ENCODE measurements around the gene TERT.

Gene TERT

DNA sequence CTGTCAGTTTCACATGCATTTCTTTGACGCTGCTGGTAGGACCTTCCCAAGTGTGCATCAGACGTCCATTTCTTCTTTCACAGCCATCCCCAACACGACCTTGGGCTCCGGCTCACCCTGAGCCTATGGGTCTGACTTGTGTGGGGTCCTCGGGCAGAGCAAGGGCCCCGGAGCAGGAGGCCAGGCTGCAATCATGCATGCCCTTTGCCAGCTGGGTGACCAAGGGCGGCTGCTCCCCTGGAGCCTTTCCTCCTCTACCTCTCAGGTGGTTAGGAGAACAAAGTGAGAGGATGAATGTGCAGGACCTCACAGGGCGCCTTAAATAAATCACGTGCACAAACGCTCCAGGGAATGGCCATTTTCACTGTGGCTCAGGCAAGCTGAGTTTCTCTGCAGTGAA, 33.2 kb downstream of the TERT start:
- no peaks in the 10 kb centered on the region for H3K4me1 ChIP-seq (ENCODE audit: control insufficient read depth in 2 of 2, insufficient read depth in 2 of 2, low read length in 2 of 2)
- no peak overlapping the region for H3K27ac ChIP-seq (ENCODE audit: low read depth in 2 of 2, low read length in 2 of 2)
- no peak overlapping the region for H3K4me3 ChIP-seq (ENCODE audit: low read length in 2 of 2)
- H3K9ac ChIP-seq (ENCODE audit: low read depth in 1 of 2, low read length in 2 of 2): no peak overlapping the region
- no peaks in the 10 kb centered on the region for H3K27me3 ChIP-seq (ENCODE audit: control insufficient read depth in 2 of 2, insufficient read depth in 2 of 2, low read length in 2 of 2)
- no peaks in the 10 kb centered on the region for H3K36me3 ChIP-seq (ENCODE audit: control insufficient read depth in 2 of 2, insufficient read depth in 2 of 2, low read length in 2 of 2)
- no peaks in the 10 kb centered on the region for H3K9me3 ChIP-seq (ENCODE audit: control insufficient read depth in 2 of 2, low read length in 2 of 2)

DNA sequence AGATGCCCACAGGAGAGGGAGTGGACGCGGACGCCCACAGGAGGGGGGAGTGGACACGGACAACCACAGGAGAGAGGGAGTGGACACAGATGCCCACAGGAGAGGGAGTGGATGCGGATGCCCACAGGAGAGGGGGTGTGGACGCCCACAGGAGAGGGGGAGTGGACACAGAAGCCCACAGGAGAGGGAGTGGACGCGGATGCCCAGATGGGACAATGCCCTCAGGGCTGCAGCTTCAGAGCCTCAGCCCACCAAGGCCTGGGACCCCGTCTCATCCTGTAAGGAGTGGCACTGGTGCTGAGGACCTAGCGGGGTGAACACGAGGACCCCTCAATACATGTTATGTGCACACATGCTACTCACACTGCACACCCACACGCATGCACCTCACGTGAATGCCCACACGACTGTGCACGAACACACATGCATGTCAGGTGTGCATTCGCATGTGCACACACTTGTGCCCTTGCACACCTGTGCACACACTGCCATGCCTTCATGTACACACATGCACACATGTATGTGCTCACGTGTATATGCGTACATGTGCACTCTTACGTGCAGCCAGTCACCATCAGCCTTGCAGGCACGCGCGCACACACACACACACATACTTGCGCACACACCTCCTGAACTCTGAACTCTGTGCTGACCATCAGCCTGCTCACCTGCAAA, 34.9 kb downstream of the TERT start:
- H3K27me3 ChIP-seq (ENCODE audit: control insufficient read depth in 2 of 2, insufficient read depth in 2 of 2, low read length in 2 of 2): no peaks in the 10 kb centered on the region
- no peaks in the 10 kb centered on the region for H3K36me3 ChIP-seq (ENCODE audit: control insufficient read depth in 2 of 2, insufficient read depth in 2 of 2, low read length in 2 of 2)
- H3K27ac ChIP-seq (ENCODE audit: low read depth in 2 of 2, low read length in 2 of 2): no peak overlapping the region
- no peaks in the 10 kb centered on the region for H3K9me3 ChIP-seq (ENCODE audit: control insufficient read depth in 2 of 2, low read length in 2 of 2)
- no peaks in the 10 kb centered on the region for H3K4me1 ChIP-seq (ENCODE audit: control insufficient read depth in 2 of 2, insufficient read depth in 2 of 2, low read length in 2 of 2)
- H3K9ac ChIP-seq (ENCODE audit: low read depth in 1 of 2, low read length in 2 of 2): no peak overlapping the region
- H3K4me3 ChIP-seq (ENCODE audit: low read length in 2 of 2): no peak overlapping the region

DNA sequence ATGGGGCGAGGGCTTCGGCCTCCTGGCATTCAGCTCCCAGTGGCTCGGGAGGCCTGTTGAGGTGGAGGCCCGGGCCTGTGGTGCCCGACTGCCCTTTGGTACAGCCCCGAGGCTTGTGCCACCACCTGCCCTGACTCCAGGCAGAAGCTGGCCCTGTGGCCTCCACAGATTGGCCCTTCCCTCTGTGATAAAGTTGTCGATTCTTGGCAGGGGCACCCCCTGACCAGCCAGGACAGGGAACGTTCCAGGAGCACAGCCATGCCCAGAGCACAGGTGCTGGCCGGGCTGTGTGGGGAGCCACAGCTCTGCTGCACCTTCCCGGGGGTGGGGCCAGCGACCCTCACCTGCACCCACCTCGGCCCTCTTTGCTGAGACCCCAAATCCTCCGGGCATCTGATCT, 37.0 kb downstream of the TERT start:
- no peak overlapping the region for H3K4me3 ChIP-seq (ENCODE audit: low read length in 2 of 2)
- no peaks in the 10 kb centered on the region for H3K4me1 ChIP-seq (ENCODE audit: control insufficient read depth in 2 of 2, insufficient read depth in 2 of 2, low read length in 2 of 2)
- no peak overlapping the region for H3K9ac ChIP-seq (ENCODE audit: low read depth in 1 of 2, low read length in 2 of 2)
- no peak overlapping the region for H3K27ac ChIP-seq (ENCODE audit: low read depth in 2 of 2, low read length in 2 of 2)
- H3K27me3 ChIP-seq (ENCODE audit: control insufficient read depth in 2 of 2, insufficient read depth in 2 of 2, low read length in 2 of 2): no peaks in the 10 kb centered on the region
- H3K36me3 ChIP-seq (ENCODE audit: control insufficient read depth in 2 of 2, insufficient read depth in 2 of 2, low read length in 2 of 2): no peaks in the 10 kb centered on the region
- no peaks in the 10 kb centered on the region for H3K9me3 ChIP-seq (ENCODE audit: control insufficient read depth in 2 of 2, low read length in 2 of 2)

DNA sequence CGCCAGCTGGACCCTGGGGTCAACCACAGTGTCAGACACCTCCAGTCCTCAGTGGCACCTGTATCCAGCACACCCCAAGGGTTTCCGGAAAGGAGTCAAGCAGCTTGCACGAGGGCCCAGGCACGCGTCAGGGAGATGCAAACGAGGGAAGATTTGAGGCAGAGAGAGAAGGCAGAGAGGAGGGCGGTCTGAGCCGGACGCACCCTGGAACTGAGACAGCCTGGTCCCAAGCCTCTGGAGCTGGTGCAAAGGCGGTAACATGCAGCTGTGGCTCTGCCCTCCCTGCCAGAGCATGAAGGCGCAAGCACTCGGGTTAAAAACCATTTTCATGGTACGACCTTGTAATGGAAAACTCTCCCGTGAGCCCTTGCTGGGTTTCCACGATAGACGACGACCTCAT, 37.5 kb downstream of the TERT start:
- Histone ChIP-seq H3K9me3 (ENCODE audit: control insufficient read depth in 2 of 2, low read length in 2 of 2) (no peaks in the 10 kb centered on the region), H3K27ac (ENCODE audit: low read depth in 2 of 2, low read length in 2 of 2) (no peak overlapping the region), H3K4me3 (ENCODE audit: low read length in 2 of 2) (no peak overlapping the region), H3K4me1 (ENCODE audit: control insufficient read depth in 2 of 2, insufficient read depth in 2 of 2, low read length in 2 of 2) (no peaks in the 10 kb centered on the region), H3K9ac (ENCODE audit: low read depth in 1 of 2, low read length in 2 of 2) (no peak overlapping the region), H3K36me3 (ENCODE audit: control insufficient read depth in 2 of 2, insufficient read depth in 2 of 2, low read length in 2 of 2) (no peaks in the 10 kb centered on the region), H3K27me3 (ENCODE audit: control insufficient read depth in 2 of 2, insufficient read depth in 2 of 2, low read length in 2 of 2) (no peaks in the 10 kb centered on the region)

DNA sequence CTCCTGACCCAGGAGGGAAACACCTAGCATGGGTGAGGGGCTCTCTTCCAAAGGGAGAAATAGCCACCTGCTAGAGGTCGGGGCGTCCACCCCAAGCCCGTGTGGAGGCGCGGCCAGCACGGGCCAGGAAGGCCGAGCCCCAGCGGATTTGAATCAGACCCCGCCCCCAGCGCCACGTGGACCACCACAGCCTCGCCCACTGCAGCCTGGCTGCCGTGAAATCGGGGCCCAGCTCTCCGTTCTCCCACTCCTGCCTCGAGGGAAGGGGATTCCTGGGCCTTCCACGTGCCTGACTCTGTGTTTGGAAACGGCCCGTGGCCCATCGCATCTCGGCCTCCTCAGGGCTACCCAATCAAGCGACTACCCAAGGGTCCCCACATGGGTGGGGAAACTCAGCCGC, 38.1 kb downstream of the TERT start:
- H3K4me3 ChIP-seq (ENCODE audit: low read length in 2 of 2): no peak overlapping the region
- no peaks in the 10 kb centered on the region for H3K9me3 ChIP-seq (ENCODE audit: control insufficient read depth in 2 of 2, low read length in 2 of 2)
- H3K4me1 ChIP-seq (ENCODE audit: control insufficient read depth in 2 of 2, insufficient read depth in 2 of 2, low read length in 2 of 2): peaks cover 0 to 2% of the 10 kb centered on the region in 2 donors
- no peak overlapping the region for H3K9ac ChIP-seq (ENCODE audit: low read depth in 1 of 2, low read length in 2 of 2)
- no peaks in the 10 kb centered on the region for H3K36me3 ChIP-seq (ENCODE audit: control insufficient read depth in 2 of 2, insufficient read depth in 2 of 2, low read length in 2 of 2)
- no peaks in the 10 kb centered on the region for H3K27me3 ChIP-seq (ENCODE audit: control insufficient read depth in 2 of 2, insufficient read depth in 2 of 2, low read length in 2 of 2)
- no peak overlapping the region for H3K27ac ChIP-seq (ENCODE audit: low read depth in 2 of 2, low read length in 2 of 2)

DNA sequence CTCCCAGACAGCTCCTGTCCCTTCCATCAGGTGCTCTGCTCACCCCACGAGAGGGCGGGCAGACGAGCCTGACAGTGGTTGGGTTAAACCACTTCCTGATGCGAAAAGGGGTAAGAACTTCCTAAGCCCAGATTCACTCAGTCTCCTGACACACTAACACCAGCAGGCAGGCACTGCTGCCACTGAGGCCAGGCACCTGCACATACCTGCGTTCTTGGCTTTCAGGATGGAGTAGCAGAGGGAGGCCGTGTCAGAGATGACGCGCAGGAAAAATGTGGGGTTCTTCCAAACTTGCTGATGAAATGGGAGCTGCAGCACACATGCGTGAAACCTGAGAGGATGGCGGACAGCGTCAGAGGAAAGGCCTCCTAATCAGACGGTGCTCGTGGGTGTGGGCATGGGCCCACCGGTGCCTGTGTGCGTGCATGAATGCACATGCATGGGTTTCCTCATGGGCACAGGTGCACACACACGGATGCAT, 39.7 kb downstream of the TERT start:
- H3K9ac ChIP-seq (ENCODE audit: low read depth in 1 of 2, low read length in 2 of 2): no peak overlapping the region
- no peak overlapping the region for H3K27ac ChIP-seq (ENCODE audit: low read depth in 2 of 2, low read length in 2 of 2)
- H3K27me3 ChIP-seq (ENCODE audit: control insufficient read depth in 2 of 2, insufficient read depth in 2 of 2, low read length in 2 of 2): no peaks in the 10 kb centered on the region
- H3K9me3 ChIP-seq (ENCODE audit: control insufficient read depth in 2 of 2, low read length in 2 of 2): no peaks in the 10 kb centered on the region
- H3K4me1 ChIP-seq (ENCODE audit: control insufficient read depth in 2 of 2, insufficient read depth in 2 of 2, low read length in 2 of 2): peaks cover 0 to 2% of the 10 kb centered on the region in 2 donors
- H3K4me3 ChIP-seq (ENCODE audit: low read length in 2 of 2): no peak overlapping the region
- H3K36me3 ChIP-seq (ENCODE audit: control insufficient read depth in 2 of 2, insufficient read depth in 2 of 2, low read length in 2 of 2): no peaks in the 10 kb centered on the region

DNA sequence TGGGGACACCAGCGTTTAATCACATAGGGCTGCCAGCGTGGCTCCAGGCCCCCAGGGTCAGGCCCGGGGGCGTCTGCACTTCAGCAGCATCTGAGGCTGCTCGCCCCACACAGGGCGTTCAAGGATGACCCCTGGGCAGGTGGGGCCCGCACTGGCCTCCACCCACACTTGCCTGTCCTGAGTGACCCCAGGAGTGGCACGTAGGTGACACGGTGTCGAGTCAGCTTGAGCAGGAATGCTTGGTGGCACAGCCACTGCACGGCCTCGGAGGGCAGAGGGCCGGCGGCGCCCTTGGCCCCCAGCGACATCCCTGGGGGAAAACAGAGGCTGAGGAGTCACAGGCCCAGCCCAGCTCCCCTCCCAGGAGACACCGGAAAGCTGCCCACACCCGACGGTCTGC, 40.7 kb downstream of the TERT start:
- Histone ChIP-seq H3K27ac (ENCODE audit: low read depth in 2 of 2, low read length in 2 of 2) (no peak overlapping the region), H3K4me1 (ENCODE audit: control insufficient read depth in 2 of 2, insufficient read depth in 2 of 2, low read length in 2 of 2) (peaks cover 0 to 2% of the 10 kb centered on the region in 2 donors), H3K9me3 (ENCODE audit: control insufficient read depth in 2 of 2, low read length in 2 of 2) (no peaks in the 10 kb centered on the region), H3K36me3 (ENCODE audit: control insufficient read depth in 2 of 2, insufficient read depth in 2 of 2, low read length in 2 of 2) (no peaks in the 10 kb centered on the region), H3K4me3 (ENCODE audit: low read length in 2 of 2) (no peak overlapping the region), H3K27me3 (ENCODE audit: control insufficient read depth in 2 of 2, insufficient read depth in 2 of 2, low read length in 2 of 2) (no peaks in the 10 kb centered on the region), H3K9ac (ENCODE audit: low read depth in 1 of 2, low read length in 2 of 2) (no peak overlapping the region)

DNA sequence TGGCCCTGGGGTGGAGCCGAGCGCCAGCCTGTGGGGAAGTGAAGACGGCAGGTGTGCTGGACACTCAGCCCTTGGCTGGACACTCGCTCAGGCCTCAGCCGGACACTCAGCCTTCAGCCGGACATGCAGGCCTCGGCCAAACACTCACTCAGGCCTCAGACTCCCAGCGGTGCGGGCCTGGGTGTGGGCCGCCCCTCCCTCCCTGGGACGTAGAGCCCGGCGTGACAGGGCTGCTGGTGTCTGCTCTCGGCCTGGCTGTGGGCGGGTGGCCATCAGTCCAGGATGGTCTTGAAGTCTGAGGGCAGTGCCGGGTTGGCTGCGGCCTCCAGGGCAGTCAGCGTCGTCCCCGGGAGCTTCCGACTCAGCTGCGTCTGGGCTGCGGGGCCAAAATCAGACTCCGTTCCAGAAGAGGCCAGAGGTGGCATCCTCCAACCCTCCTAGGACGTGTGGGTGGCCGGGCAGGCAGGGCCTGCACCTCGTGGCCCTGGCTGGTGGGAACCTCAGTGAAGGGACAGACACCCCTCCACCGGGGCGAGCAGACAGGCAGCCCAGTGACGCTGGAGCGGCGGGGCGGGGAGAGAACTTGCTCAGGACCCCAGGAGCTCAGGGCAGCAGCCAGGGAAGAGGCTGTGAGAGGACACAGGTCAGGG, 41.3 kb downstream of the TERT start:
- H3K9me3 ChIP-seq (ENCODE audit: control insufficient read depth in 2 of 2, low read length in 2 of 2): no peaks in the 10 kb centered on the region
- H3K36me3 ChIP-seq (ENCODE audit: control insufficient read depth in 2 of 2, insufficient read depth in 2 of 2, low read length in 2 of 2): no peaks in the 10 kb centered on the region
- no peaks in the 10 kb centered on the region for H3K27me3 ChIP-seq (ENCODE audit: control insufficient read depth in 2 of 2, insufficient read depth in 2 of 2, low read length in 2 of 2)
- H3K27ac ChIP-seq (ENCODE audit: low read depth in 2 of 2, low read length in 2 of 2): no peak overlapping the region
- H3K4me1 ChIP-seq (ENCODE audit: control insufficient read depth in 2 of 2, insufficient read depth in 2 of 2, low read length in 2 of 2): peaks cover 0 to 2% of the 10 kb centered on the region in 2 donors
- H3K9ac ChIP-seq (ENCODE audit: low read depth in 1 of 2, low read length in 2 of 2): no peak overlapping the region
- no peak overlapping the region for H3K4me3 ChIP-seq (ENCODE audit: low read length in 2 of 2)

DNA sequence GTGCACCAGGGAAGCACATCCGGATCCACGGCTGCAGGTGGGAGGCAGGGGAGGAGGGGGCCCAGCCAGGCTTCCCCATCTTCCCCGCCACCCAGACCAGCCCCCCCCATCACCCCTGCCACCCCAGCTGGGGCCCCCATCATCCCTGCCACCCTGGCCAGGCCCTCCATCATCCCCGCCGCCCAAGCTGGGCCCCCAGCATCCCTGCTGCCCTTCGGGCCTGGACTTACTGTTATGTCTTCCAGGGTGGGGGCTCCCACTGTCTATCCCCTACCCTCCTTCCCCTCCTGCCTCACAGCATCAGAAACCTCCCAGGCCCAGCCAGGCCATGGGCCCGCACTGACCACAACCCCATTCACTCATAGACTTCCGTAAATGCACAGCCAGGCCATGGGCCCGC, 42.2 kb downstream of the TERT start:
- Histone ChIP-seq H3K4me3 (ENCODE audit: low read length in 2 of 2) (no peak overlapping the region), H3K9me3 (ENCODE audit: control insufficient read depth in 2 of 2, low read length in 2 of 2) (no peaks in the 10 kb centered on the region), H3K9ac (ENCODE audit: low read depth in 1 of 2, low read length in 2 of 2) (no peak overlapping the region), H3K4me1 (ENCODE audit: control insufficient read depth in 2 of 2, insufficient read depth in 2 of 2, low read length in 2 of 2) (peaks cover 0 to 2% of the 10 kb centered on the region in 2 donors), H3K36me3 (ENCODE audit: control insufficient read depth in 2 of 2, insufficient read depth in 2 of 2, low read length in 2 of 2) (no peaks in the 10 kb centered on the region), H3K27ac (ENCODE audit: low read depth in 2 of 2, low read length in 2 of 2) (no peak overlapping the region), H3K27me3 (ENCODE audit: control insufficient read depth in 2 of 2, insufficient read depth in 2 of 2, low read length in 2 of 2) (peaks cover 0 to 2% of the 10 kb centered on the region in 2 donors)

DNA sequence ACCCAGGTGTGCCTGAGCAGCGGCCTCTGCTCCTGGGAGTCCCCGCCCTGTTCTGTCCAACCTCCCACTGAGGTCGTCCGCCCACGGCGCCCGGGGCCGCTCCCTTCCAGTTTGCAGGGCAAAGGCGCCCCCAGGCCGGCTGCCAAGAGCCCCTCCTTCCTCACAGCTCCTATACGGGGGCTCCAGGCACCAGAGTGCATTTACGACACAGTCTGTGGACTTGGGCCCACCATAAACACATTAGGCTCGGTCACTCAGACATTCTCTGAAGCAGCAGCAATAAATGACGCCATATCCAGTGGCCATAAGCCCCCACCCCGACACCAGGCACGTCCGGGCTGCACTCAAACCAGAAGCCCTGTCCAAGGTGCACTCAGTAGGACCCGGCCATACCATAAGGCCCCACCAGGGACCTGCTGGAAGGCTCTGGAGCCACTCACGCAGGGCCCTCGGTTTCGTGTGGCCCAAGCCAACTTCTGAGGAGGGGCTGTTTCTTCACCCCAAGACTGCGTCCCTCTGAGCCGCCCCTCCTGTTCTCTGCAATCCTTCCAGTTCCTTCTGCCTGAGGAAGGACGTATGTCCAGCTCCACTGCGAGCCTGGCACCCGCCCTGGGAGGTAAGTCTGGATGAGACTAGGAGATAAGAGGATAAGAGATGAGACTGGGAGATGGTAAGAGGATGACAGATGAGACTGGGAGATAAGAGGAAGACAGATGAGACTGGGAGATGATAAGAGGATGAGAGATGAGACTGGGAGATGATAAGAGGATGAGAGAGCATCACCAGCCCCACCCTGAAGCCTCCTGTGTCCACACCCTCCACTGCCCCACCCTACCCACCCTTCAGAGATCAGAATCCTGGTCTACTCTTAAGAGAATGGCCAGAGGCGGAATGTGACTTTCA, 42.9 kb downstream of the TERT start:
- H3K4me3 ChIP-seq (ENCODE audit: low read length in 2 of 2): no peak overlapping the region
- H3K4me1 ChIP-seq (ENCODE audit: control insufficient read depth in 2 of 2, insufficient read depth in 2 of 2, low read length in 2 of 2): peaks cover 0 to 2% of the 10 kb centered on the region in 2 donors
- peaks cover 4 to 5% of the 10 kb centered on the region in 2 donors for H3K27me3 ChIP-seq (ENCODE audit: control insufficient read depth in 2 of 2, insufficient read depth in 2 of 2, low read length in 2 of 2)
- H3K9ac ChIP-seq (ENCODE audit: low read depth in 1 of 2, low read length in 2 of 2): no peak overlapping the region
- H3K9me3 ChIP-seq (ENCODE audit: control insufficient read depth in 2 of 2, low read length in 2 of 2): no peaks in the 10 kb centered on the region
- H3K27ac ChIP-seq (ENCODE audit: low read depth in 2 of 2, low read length in 2 of 2): no peak overlapping the region
- H3K36me3 ChIP-seq (ENCODE audit: control insufficient read depth in 2 of 2, insufficient read depth in 2 of 2, low read length in 2 of 2): no peaks in the 10 kb centered on the region

Measured in mucosa of rectum (tissue), 2 donors.